A549 (cell line): ENCODE data around the gene ACADVL. TPM values are rescaled to one million over a fixed set of nuclear protein-coding genes. Genes with fewer than 3 reads are reported as not detected.

Experiments
- ATAC-seq, 2 experiments: fragments of 200-7000 bp in 1 of 2; fragments of >200 bp in 1 of 2; cut with Nextera tagmentation in 1 of 2; cut with Tn5 transposase in 1 of 2; 3 replicates each; pipeline versions ENCODE4 v1.8.0 to v1.9.1; 2018 to 2020; ENCODE audit warnings: mild to moderate bottlenecking in 1 of 2, moderate library complexity in 1 of 2
- CTCF ChIA-PET: fragments of 300-600 bp; sonication (Branson Sonifier 250); formaldehyde crosslinking; extraction: SDS; loops from one replicate; lab custom pipeline; 2021; ENCODE audit warnings: antibody characterized with exemption, inconsistent platforms; lab: Yijun Ruan, JAX
- POLR2A ChIA-PET: fragments of 350-600 bp; formaldehyde crosslinking; extraction: SDS; loops from one replicate; lab custom pipeline; 2021; ENCODE audit warnings: antibody characterized with exemption, inconsistent platforms; lab: Yijun Ruan, JAX
- DNase-seq, 2 experiments: peaks; one replicate each; pipeline versions ENCODE4 v3.0.0 to v3.0.0-alpha.2; 2011 to 2016; ENCODE audit warnings: low read depth in 1 of 2, low spot score in 1 of 2
- FAIRE-seq: peaks from 2 replicates; lab custom pipeline; 2011; peaks lifted over from hg19 to GRCh38; lab: Jason Lieb, UNC
- H3K27ac ChIP-seq, 2 experiments: fragments of >200 bp; sonication (Bioruptor Twin); formaldehyde crosslinking; 3 replicates each; pipeline ENCODE4 v1.5.1; 2016 to 2017
- H3K4me1 ChIP-seq: fragments of >200 bp; sonication (Bioruptor Twin); formaldehyde crosslinking; 3 replicates; pipeline ENCODE4 v1.6.1; 2016
- H3K4me2 ChIP-seq: fragments of >200 bp; sonication (Bioruptor Twin); formaldehyde crosslinking; 3 replicates; pipeline ENCODE4 v1.6.1; 2016
- H3K4me3 ChIP-seq: fragments of >200 bp; sonication (Bioruptor Twin); formaldehyde crosslinking; 3 replicates; pipeline ENCODE4 v1.5.1; 2016
- H3K9me3 ChIP-seq: fragments of >200 bp; sonication (Bioruptor Twin); formaldehyde crosslinking; 3 replicates; pipeline ENCODE4 v1.6.1; 2016
- CBX2 ChIP-seq: fragments of 200-600 bp; sonication (generic); IDR thresholded peaks from 2 replicates; pipeline ENCODE4 v1.6.1; 2016; ENCODE audit warnings: low read depth, mild to moderate bottlenecking, borderline replicate concordance
- CBX8 ChIP-seq: fragments of 200-600 bp; sonication (generic); IDR thresholded peaks from 2 replicates; pipeline ENCODE4 v1.6.1; 2016
- CEBPB ChIP-seq, 2 experiments: fragments of >200 bp in 1 of 2; sonication (Bioruptor Twin) in 1 of 2; formaldehyde crosslinking in 1 of 2; IDR thresholded peaks; 2 replicates each; pipeline ENCODE4 v1.6.1; 2012 to 2016
- CTCF ChIP-seq: fragments of >200 bp; sonication (Bioruptor Twin); formaldehyde crosslinking; IDR thresholded peaks from 3 replicates; pipeline ENCODE4 v1.5.1; 2016
- EHF ChIP-seq: fragments of 250-450 bp; sonication (Bioruptor Pico); IDR thresholded peaks from 2 replicates; pipeline ENCODE4 v1.5.0; 2020; ENCODE audit warnings: mild to moderate bottlenecking
- ELK1 ChIP-seq: fragments of 150-350 bp; IDR thresholded peaks from 2 replicates; pipeline ENCODE4 v1.6.1; 2014; ENCODE audit warnings: low read depth, mild to moderate bottlenecking, low read length
- ESRRA ChIP-seq: fragments of 150-350 bp; IDR thresholded peaks from 2 replicates; pipeline ENCODE4 v1.6.1; 2014; ENCODE audit warnings: mild to moderate bottlenecking, low read length, borderline replicate concordance
- FOSL2 ChIP-seq, 2 experiments: fragments of 450-650 bp in 1 of 2; fragments of >200 bp in 1 of 2; sonication (Bioruptor Twin) in 1 of 2; formaldehyde crosslinking; IDR thresholded peaks; 2 replicates each; pipeline versions ENCODE4 v1.5.0 to v1.6.1; 2016 to 2020; ENCODE audit warnings: mild to moderate bottlenecking in 1 of 2, moderate library complexity in 1 of 2
- HDAC2 ChIP-seq: fragments of 200-600 bp; sonication (generic); IDR thresholded peaks from 2 replicates; pipeline ENCODE4 v1.6.1; 2016
- JUNB ChIP-seq: fragments of >200 bp; sonication (Bioruptor Twin); formaldehyde crosslinking; IDR thresholded peaks from 2 replicates; pipeline ENCODE4 v1.6.1; 2016
- MYC ChIP-seq: IDR thresholded peaks from 2 replicates; pipeline ENCODE4 v1.6.1; 2012; ENCODE audit warnings: mild to moderate bottlenecking, inconsistent platforms, low read length, improper control_type of control experiment, borderline replicate concordance
- NPAS2 ChIP-seq: fragments of 250-450 bp; sonication (Bioruptor Pico); IDR thresholded peaks from 2 replicates; pipeline ENCODE4 v1.8.0; 2022; ENCODE audit warnings: mild to moderate bottlenecking, moderate library complexity, borderline replicate concordance
- POLR2AphosphoS2 ChIP-seq: conservative IDR thresholded peaks from 2 replicates; pipeline ENCODE4 v1.6.1; 2012; ENCODE audit warnings: low read length, improper control_type of control experiment, inconsistent platforms
- RAD21 ChIP-seq, 2 experiments: fragments of >200 bp in 1 of 2; sonication (Bioruptor Twin) in 1 of 2; formaldehyde crosslinking in 1 of 2; IDR thresholded peaks in 1 of 2; conservative IDR thresholded peaks in 1 of 2; 2 replicates in 1 of 2; 3 replicates in 1 of 2; pipeline ENCODE4 v1.6.1; 2012 to 2018; ENCODE audit warnings: inconsistent platforms in 1 of 2
- RARB ChIP-seq: fragments of 250-450 bp; sonication (Bioruptor Pico); IDR thresholded peaks from 2 replicates; pipeline ENCODE4 v1.8.0; 2021; ENCODE audit warnings: mild to moderate bottlenecking, moderate library complexity
- RFX5 ChIP-seq: fragments of 450-650 bp; IDR thresholded peaks from 2 replicates; pipeline ENCODE4 v1.7.1; 2014; ENCODE audit warnings: antibody characterized with exemption, mild to moderate bottlenecking, moderate library complexity
- SMC3 ChIP-seq: fragments of >200 bp; sonication (Bioruptor Twin); formaldehyde crosslinking; IDR thresholded peaks from 3 replicates; pipeline ENCODE4 v1.6.1; 2018; ENCODE audit warnings: inconsistent platforms
- TP53 ChIP-seq: fragments of 250-450 bp; sonication (Bioruptor Pico); IDR thresholded peaks from 2 replicates; pipeline ENCODE4 v1.5.0; 2021; ENCODE audit warnings: mild to moderate bottlenecking, moderate library complexity
- ZC3H11A ChIP-seq: fragments of 450-650 bp; IDR thresholded peaks from 2 replicates; pipeline ENCODE4 v1.6.1; 2014; ENCODE audit warnings: antibody characterized with exemption, mild to moderate bottlenecking
- ZNF302 ChIP-seq: fragments of 250-450 bp; sonication (Bioruptor Pico); IDR thresholded peaks from 2 replicates; pipeline ENCODE4 v1.9.0; 2021; ENCODE audit warnings: inconsistent platforms, mild to moderate bottlenecking, moderate library complexity
- ZSCAN20 ChIP-seq: fragments of 250-450 bp; sonication (Bioruptor Pico); IDR thresholded peaks from 2 replicates; pipeline ENCODE4 v1.8.0; 2022; ENCODE audit warnings: mild to moderate bottlenecking, moderate library complexity
- WGBS: methylation state at CpG from one replicate; pipeline ENCODE4 v1.1.6; 2017; ENCODE audit errors: missing lambda C conversion rate; 5-methylcytosine and 5-hydroxymethylcytosine counted together
- polyA plus RNA-seq, 4 experiments: library from polyadenylated mRNA; depleted of rRNA in 3 of 4; stranded (reverse); fragments of >200 nt; fragmentation: RNase III in 1 of 4; extraction: RNeasy Plus Mini Kit Qiagen cat#74134 plus additional on column Dnase treatment in 1 of 4; gene quantifications; 2 replicates in 3 of 4; 3 replicates in 1 of 4; pipeline ENCODE4 v1.2.3, GENCODE V29; 2011 to 2017
- TF ChIP-seq, protein P1 (sequence below): fragments of 450-650 bp; IDR thresholded peaks from 2 replicates; pipeline ENCODE4 v1.6.1; 2014; ENCODE audit warnings: antibody characterized with exemption

Gene ACADVL
- polyA plus RNA-seq, 2 of the 4 experiments (the other 2 are of a cell fraction): 238 to 425 TPM

- ATAC-seq: no peak
Observed at GRCh38 chr17:7217113-7217987, 2.4 kb upstream of the ACADVL start.

DNA sequence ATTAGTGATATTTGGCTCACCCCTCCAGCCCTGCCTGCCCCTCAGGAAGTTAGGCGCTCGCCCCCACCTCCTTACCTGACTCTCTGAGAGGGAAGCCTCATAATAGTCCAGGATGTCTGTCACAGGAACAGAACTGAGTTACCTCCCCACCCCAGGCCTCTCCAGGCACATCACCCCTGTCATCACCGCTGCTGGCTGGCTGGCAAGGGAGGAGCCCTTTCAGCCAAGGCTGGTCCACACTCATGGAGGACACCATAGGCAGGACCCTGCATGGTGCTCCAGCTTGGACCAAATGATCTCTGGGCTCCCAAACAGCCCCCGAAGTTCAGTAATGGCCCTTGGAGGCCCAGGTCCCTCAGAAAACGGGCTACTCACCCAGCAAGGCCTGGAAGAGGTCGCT is 1.6 kb upstream of the ACADVL start:
- CTCF ChIA-PET: interaction anchor here (0.8 to 10.0 kb wide), 5 partner anchors 19 to 173 kb away, joined by 3 to 169 read pairs (median 16); partner anchors contain the start of genes DVL2, GABARAP and PHF23

More at GRCh38 chr17:7217113-7217987, 2.4 kb upstream of the ACADVL start:
- TF ChIP-seq ZC3H11A (no peak), HDAC2 (no peak; the same call in 1 of the 2 replicates), CTCF (no peak), TP53 (CRISPR knock-in tag) (no peak), CBX2 (no peak), ZNF302 (no peak), NPAS2 (no peak), ZSCAN20 (CRISPR knock-in tag) (no peak), RFX5 (no peak), ESRRA (no peak), CEBPB (IDR thresholded peaks at IDR 0.05) (no peak), EHF (no peak), ELK1 (no peak), JUNB (no peak), RAD21 (conservative IDR thresholded peaks at IDR 0.05 in 1 of 2, IDR thresholded peaks at IDR 0.05 in 1 of 2) (no peak)
- peak overlapping the region; percentile 96 for H3K4me2 ChIP-seq
- peak overlapping the region; percentile 51 for H3K4me3 ChIP-seq
- DNase-seq: peak; percentile 74 to 76
- ChIA-PET CTCF (interaction anchor here (0.8 to 10.0 kb wide), 6 partner anchors 20 to 172 kb away, joined by 3 to 169 read pairs (median 14); partner anchors contain the start of genes DVL2, GABARAP and PHF23), POLR2A (interaction anchor here (0.5 to 1.6 kb wide), 5 partner anchors 17 to 186 kb away, joined by 3 to 10 read pairs (median 3); partner anchors contain the start of genes DVL2 and TMEM256)
- WGBS: 19% methylated on average over 14 of the region's 32 CpGs
- peak overlapping the region; percentile 73 to 98 for H3K27ac ChIP-seq
- H3K4me1 ChIP-seq: peaks cover 56% of the 10 kb centered on the region
- H3K9me3 ChIP-seq: no peaks in the 10 kb centered on the region
- FAIRE-seq: no peak

GRCh38 chr17:7218758-7219157 is 980 bp upstream of the ACADVL start:
- POLR2A ChIA-PET: interaction anchor here (0.8 to 2.7 kb wide), 3 partner anchors 18 to 45 kb away, joined by 4 to 63 read pairs (median 4); partner anchors contain the start of genes DVL2, GABARAP and PHF23
- no peak overlapping the region for H3K4me3 ChIP-seq
- WGBS: 88% methylated on average over 6 of the region's 6 CpGs

More for the DNA sequence above, 1.6 kb upstream of the ACADVL start:
- Histone ChIP-seq H3K4me3 (no peak overlapping the region), H3K4me1 (peaks cover 56% of the 10 kb centered on the region), H3K4me2 (peak overlapping the region; percentile 96)
- ATAC-seq: no peak
- no peak for DNase-seq
- no peak for FAIRE-seq
- POLR2A ChIA-PET: interaction anchor here (0.5 to 1.6 kb wide), 3 partner anchors 16 to 457 kb away, joined by 3 to 10 read pairs (median 3); partner anchors contain the start of genes DVL2 and TMEM256
- 68% methylated on average over 5 of the region's 6 CpGs for WGBS
- TF ChIP-seq SMC3: no peak
- TF ChIP-seq RARB: no peak
- TF ChIP-seq, protein P1, sequence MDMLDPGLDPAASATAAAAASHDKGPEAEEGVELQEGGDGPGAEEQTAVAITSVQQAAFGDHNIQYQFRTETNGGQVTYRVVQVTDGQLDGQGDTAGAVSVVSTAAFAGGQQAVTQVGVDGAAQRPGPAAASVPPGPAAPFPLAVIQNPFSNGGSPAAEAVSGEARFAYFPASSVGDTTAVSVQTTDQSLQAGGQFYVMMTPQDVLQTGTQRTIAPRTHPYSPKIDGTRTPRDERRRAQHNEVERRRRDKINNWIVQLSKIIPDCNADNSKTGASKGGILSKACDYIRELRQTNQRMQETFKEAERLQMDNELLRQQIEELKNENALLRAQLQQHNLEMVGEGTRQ: no peak
- TF ChIP-seq, all 56 proteins: peak for 0
- no peaks in the 10 kb centered on the region for H3K9me3 ChIP-seq
- peak overlapping the region; percentile 73 to 98; a peak in 5 of 6 replicates for H3K27ac ChIP-seq

More at GRCh38 chr17:7218758-7219157, 980 bp upstream of the ACADVL start:
- no peak for ATAC-seq
- no peak for DNase-seq
- peaks cover 53% of the 10 kb centered on the region for H3K4me1 ChIP-seq
- CTCF ChIA-PET: interaction anchor here (1.0 to 10.0 kb wide), 9 partner anchors 16 to 173 kb away, joined by 3 to 169 read pairs (median 6); partner anchors contain the start of genes DVL2, GABARAP, PHF23 and SLC2A4
- FAIRE-seq: no peak
- peak overlapping the region; percentile 86 for H3K4me2 ChIP-seq
- TF ChIP-seq CBX8 (no peak), FOSL2 (IDR thresholded peaks at IDR 0.05) (no peak), FOSL2 (CRISPR knock-in tag; IDR thresholded peaks at IDR 0.05) (no peak), POLR2AphosphoS2 (no peak), HDAC2 (no peak), MYC (no peak)
- no peaks in the 10 kb centered on the region for H3K9me3 ChIP-seq
- H3K27ac ChIP-seq: peak overlapping the region; percentile 88 to 98; a peak in 5 of 6 replicates
